Neural progenitor cell (in vitro differentiated cells): ENCODE results near the gene SPATA24. TPM values are rescaled to one million over a fixed set of nuclear protein-coding genes. Genes with fewer than 3 reads are reported as not detected.

ENCODE experiments used
- DNase-seq: peaks from one replicate; pipeline ENCODE4 v3.0.0-alpha.2; 2016; ENCODE audit warnings: low spot score
- H2AFZ ChIP-seq: fragments of 200-600 bp; sonication (generic); replicated peaks from 2 replicates; pipeline ENCODE4 v1.6.1; 2016; ENCODE audit warnings: antibody characterized with exemption
- H3F3A ChIP-seq: fragments of 200-600 bp; sonication (generic); 2 replicates; pipeline ENCODE4 v1.6.1; 2016; ENCODE audit warnings: antibody characterized with exemption, low read depth
- H3K27ac ChIP-seq: fragments of 200-600 bp; sonication (generic); 2 replicates; pipeline ENCODE4 v1.5.1; 2016; ENCODE audit warnings: mild to moderate bottlenecking
- H3K27me3 ChIP-seq: fragments of 200-600 bp; sonication (generic); 2 replicates; pipeline ENCODE4 v1.6.1; 2016; ENCODE audit warnings: mild to moderate bottlenecking, moderate library complexity
- H3K36me3 ChIP-seq: fragments of 200-600 bp; sonication (generic); 2 replicates; pipeline ENCODE4 v1.5.1; 2016
- H3K4me1 ChIP-seq: fragments of 200-600 bp; sonication (generic); 2 replicates; pipeline ENCODE4 v1.6.1; 2016; ENCODE audit warnings: mixed run types
- H3K4me2 ChIP-seq: fragments of 200-600 bp; sonication (generic); 2 replicates; pipeline ENCODE4 v1.6.1; 2016
- H3K4me3 ChIP-seq: fragments of 200-600 bp; sonication (generic); 2 replicates; pipeline ENCODE4 v1.5.1; 2016
- H3K79me2 ChIP-seq: fragments of 200-600 bp; sonication (generic); 2 replicates; pipeline ENCODE4 v1.6.1; 2016; ENCODE audit warnings: low read depth
- H3K9ac ChIP-seq: fragments of 200-600 bp; sonication (generic); 2 replicates; pipeline ENCODE4 v1.6.1; 2016
- H3K9me3 ChIP-seq: fragments of 200-600 bp; sonication (generic); 2 replicates; pipeline ENCODE4 v1.5.1; 2016; ENCODE audit warnings: low read depth
- H4K20me1 ChIP-seq: fragments of 200-600 bp; sonication (generic); 2 replicates; pipeline ENCODE4 v1.6.1; 2016; ENCODE audit warnings: low read depth
- H3K27ac Mint-ChIP-seq: 3 replicates; pipeline ENCODE4 v1.8.0; 2021; ENCODE audit warnings: mixed read lengths
- H3K27me3 Mint-ChIP-seq: 2 replicates; pipeline ENCODE4 v1.8.0; 2022; ENCODE audit warnings: low read depth, mild to moderate bottlenecking, inconsistent platforms, moderate library complexity, mixed read lengths; ENCODE audit not compliant: insufficient read depth
- H3K36me3 Mint-ChIP-seq: 3 replicates; pipeline ENCODE4 v1.8.0; 2021; ENCODE audit warnings: mixed read lengths
- H3K4me1 Mint-ChIP-seq: 3 replicates; pipeline ENCODE4 v1.8.0; 2021; ENCODE audit warnings: mixed read lengths
- H3K4me3 Mint-ChIP-seq: 3 replicates; pipeline ENCODE4 v1.8.0; 2021; ENCODE audit warnings: mild to moderate bottlenecking, moderate library complexity, mixed read lengths
- H3K9me3 Mint-ChIP-seq: 3 replicates; pipeline ENCODE4 v1.8.0; 2020; ENCODE audit warnings: mixed read lengths
- EZH2 ChIP-seq: fragments of 200-600 bp; sonication (generic); IDR thresholded peaks from 2 replicates; pipeline ENCODE4 v1.6.1; 2017; ENCODE audit warnings: antibody characterized with exemption, mild to moderate bottlenecking, moderate library complexity
- EZH2phosphoT487 ChIP-seq: fragments of 200-600 bp; sonication (generic); IDR thresholded peaks from 2 replicates; pipeline ENCODE4 v1.6.1; 2017; ENCODE audit warnings: antibody characterized with exemption
- total RNA-seq: library from RNA; depleted of rRNA; stranded (reverse); fragments of >200 nt; gene quantifications from 2 replicates; pipeline ENCODE4 v1.2.3, GENCODE V29; 2015; ENCODE audit warnings: low replicate concordance
- TF ChIP-seq, protein P1 (sequence below): fragments of 200-600 bp; sonication (generic); IDR thresholded peaks from 2 replicates; pipeline ENCODE4 v1.5.1; 2017; ENCODE audit warnings: antibody characterized with exemption, mild to moderate bottlenecking

The SPATA24 gene
- total RNA-seq, 1 donor from 2014 or later: 15.2 TPM

DNA sequence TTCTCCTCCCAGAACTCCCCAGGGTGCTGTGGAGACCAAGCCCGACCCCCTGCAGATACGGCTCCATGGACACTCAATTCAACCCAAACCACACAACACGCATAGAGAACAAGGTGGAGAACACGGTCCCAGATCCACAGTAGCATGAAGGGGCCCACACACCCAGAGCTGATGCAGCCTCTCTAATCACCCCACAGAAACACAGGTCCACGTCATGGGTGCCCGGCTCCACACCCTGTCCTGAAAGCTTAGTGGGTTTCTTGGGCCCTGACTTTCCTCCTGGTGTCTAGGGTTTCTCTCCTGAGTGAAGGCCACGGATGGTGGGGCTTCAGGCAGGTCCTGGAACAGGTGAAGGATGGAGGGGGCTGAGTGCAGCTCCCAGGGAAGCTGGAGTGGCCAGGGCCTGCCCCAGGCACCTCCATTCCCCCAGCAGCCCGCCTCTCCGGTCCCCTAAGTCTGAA lies 19.3 kb downstream of the SPATA24 start:
- H3K79me2 ChIP-seq: no peaks in the 10 kb centered on the region
- H2AFZ ChIP-seq: no peak overlapping the region
- no peak overlapping the region for H3K4me3 ChIP-seq
- peaks cover 16% of the 10 kb centered on the region for H3K4me1 Mint-ChIP-seq
- no peaks in the 10 kb centered on the region for H3K27me3 ChIP-seq
- no peak overlapping the region for H3K27ac Mint-ChIP-seq
- DNase-seq: no peak
- no peaks in the 10 kb centered on the region for H3K27me3 Mint-ChIP-seq
- H3K36me3 ChIP-seq: no peaks in the 10 kb centered on the region
- no peak overlapping the region for H3K9ac ChIP-seq
- peaks cover 4% of the 10 kb centered on the region for H3K4me1 ChIP-seq
- H3F3A ChIP-seq: no peaks in the 10 kb centered on the region
- no peaks in the 10 kb centered on the region for H4K20me1 ChIP-seq
- H3K4me2 ChIP-seq: no peak overlapping the region
- no peak overlapping the region for H3K27ac ChIP-seq
- H3K9me3 ChIP-seq: no peaks in the 10 kb centered on the region
- no peaks in the 10 kb centered on the region for H3K36me3 Mint-ChIP-seq
- H3K9me3 Mint-ChIP-seq: no peaks in the 10 kb centered on the region
- TF ChIP-seq EZH2 (no peak), EZH2phosphoT487 (no peak)
- TF ChIP-seq, protein P1, sequence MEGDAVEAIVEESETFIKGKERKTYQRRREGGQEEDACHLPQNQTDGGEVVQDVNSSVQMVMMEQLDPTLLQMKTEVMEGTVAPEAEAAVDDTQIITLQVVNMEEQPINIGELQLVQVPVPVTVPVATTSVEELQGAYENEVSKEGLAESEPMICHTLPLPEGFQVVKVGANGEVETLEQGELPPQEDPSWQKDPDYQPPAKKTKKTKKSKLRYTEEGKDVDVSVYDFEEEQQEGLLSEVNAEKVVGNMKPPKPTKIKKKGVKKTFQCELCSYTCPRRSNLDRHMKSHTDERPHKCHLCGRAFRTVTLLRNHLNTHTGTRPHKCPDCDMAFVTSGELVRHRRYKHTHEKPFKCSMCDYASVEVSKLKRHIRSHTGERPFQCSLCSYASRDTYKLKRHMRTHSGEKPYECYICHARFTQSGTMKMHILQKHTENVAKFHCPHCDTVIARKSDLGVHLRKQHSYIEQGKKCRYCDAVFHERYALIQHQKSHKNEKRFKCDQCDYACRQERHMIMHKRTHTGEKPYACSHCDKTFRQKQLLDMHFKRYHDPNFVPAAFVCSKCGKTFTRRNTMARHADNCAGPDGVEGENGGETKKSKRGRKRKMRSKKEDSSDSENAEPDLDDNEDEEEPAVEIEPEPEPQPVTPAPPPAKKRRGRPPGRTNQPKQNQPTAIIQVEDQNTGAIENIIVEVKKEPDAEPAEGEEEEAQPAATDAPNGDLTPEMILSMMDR: no peak
- no peak overlapping the region for H3K4me3 Mint-ChIP-seq

DNA sequence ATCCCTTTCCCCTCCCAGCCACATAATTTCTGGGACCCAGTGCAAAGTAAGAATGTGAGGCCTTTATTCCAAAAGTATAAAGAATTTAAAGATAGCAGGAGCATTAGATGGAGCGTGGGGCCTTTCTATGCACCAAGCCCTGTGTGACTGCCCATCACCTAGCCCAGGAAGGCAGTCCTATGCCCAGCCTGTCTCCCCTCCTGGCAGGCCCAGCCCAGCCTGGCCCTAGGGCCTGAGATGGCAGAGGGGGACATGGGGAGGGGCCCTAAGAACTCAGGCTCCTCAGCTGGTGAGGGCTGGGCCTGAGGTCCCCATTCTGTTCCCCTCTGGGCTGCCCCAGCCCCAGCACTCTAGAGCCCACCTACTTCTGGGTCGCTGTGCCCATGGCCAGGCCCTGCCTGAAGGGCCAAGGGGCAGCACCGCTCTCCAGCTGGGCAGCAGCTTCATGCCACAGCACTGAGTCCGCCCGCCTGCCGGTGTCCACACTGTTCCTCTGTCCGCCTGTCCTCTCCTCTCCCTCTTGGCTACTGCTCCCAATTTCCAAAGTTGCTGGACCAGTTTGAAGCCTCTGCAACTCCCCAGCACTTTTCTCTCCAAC lies 19.8 kb downstream of the SPATA24 start:
- no peaks in the 10 kb centered on the region for H3K36me3 Mint-ChIP-seq
- H4K20me1 ChIP-seq: no peaks in the 10 kb centered on the region

DNA sequence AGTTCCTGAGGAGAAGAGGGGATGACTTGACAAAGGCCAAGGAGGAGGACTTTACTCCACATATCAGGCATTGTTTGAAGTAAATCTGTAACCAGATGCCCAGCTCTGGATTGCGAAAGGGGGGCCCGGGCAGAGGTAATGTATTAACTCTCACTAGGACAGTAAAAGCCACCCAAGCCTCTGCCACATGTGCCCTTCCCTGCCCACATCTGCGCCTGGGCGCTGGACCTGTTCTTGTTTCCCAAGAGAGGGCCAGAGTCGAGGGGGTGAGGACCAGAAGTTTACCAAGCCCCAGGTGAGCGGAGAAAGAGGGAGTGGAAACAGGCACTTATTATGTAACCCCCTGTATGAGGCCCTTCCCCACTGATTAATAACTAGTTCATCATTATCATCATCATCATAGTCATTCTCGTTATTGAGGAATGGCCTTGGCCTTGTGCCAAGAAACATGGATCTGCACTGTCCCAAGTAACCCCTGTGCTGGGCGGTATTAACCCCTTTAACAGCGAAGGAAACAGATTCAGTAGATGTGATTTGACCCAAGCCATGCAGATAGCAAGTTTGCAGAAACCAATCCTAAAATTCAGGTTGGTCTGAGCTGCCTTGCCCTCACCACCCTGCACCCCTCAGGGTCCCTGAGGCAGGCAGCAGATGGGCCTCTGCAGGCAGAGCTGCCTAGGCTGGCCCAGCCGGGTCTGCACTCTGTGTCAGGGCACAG lies 20.5 kb downstream of the SPATA24 start, which contains the start of gene SLC23A1:
TSS of gene SLC23A1 (minus strand) at position 23 of the 718 bp plus-strand sequence. CDS start 44 bp downstream, outside the sequence.
- Histone ChIP-seq H3K9ac (no peak within 1 kb of the TSS), H3K4me1 (peaks cover 2% of the 10 kb centered on the region), H4K20me1 (no peaks in the 10 kb centered on the region), H2AFZ (no peak within 1 kb of the TSS), H3K4me3 (no peak within 1 kb of the TSS), H3K4me2 (no peak within 1 kb of the TSS), H3F3A (no peaks in the 10 kb centered on the region), H3K36me3 (no peaks in the 10 kb centered on the region), H3K27me3 (no peaks in the 10 kb centered on the region), H3K27ac (no peak within 1 kb of the TSS), H3K9me3 (no peaks in the 10 kb centered on the region), H3K79me2 (no peaks in the 10 kb centered on the region)
- Mint-ChIP-seq H3K27me3 (peaks cover 4% of the 10 kb centered on the region), H3K36me3 (no peaks in the 10 kb centered on the region), H3K9me3 (no peaks in the 10 kb centered on the region), H3K4me1 (peaks cover 16% of the 10 kb centered on the region), H3K4me3 (no peak within 1 kb of the TSS), H3K27ac (no peak within 1 kb of the TSS)
- no peak for DNase-seq
- TF ChIP-seq EZH2phosphoT487: no peak
- TF ChIP-seq, protein P1: no peak
- TF ChIP-seq EZH2: no peak

More for the DNA sequence above, 19.8 kb downstream of the SPATA24 start:
- Histone ChIP-seq H3K27me3 (no peaks in the 10 kb centered on the region), H3F3A (no peaks in the 10 kb centered on the region), H3K4me2 (no peak overlapping the region), H3K4me1 (peaks cover 4% of the 10 kb centered on the region), H3K79me2 (no peaks in the 10 kb centered on the region), H3K36me3 (no peaks in the 10 kb centered on the region), H3K4me3 (no peak overlapping the region), H3K27ac (no peak overlapping the region), H3K9ac (no peak overlapping the region), H3K9me3 (no peaks in the 10 kb centered on the region), H2AFZ (no peak overlapping the region)
- Mint-ChIP-seq H3K4me1 (peaks cover 16% of the 10 kb centered on the region), H3K27me3 (no peaks in the 10 kb centered on the region), H3K4me3 (no peak overlapping the region), H3K9me3 (no peaks in the 10 kb centered on the region), H3K27ac (no peak overlapping the region)
- no peak for DNase-seq
- no peak for TF ChIP-seq EZH2phosphoT487
- TF ChIP-seq, protein P1: no peak
- no peak for TF ChIP-seq EZH2
